C1 segment of cervical spinal cord (tissue), 14 donors: ENCODE measurements around the gene OPCML.

Experiments
- DNase-seq, 14 donors: peaks; one replicate each; lab custom pipeline; 2025; lab: John Stamatoyannopoulos, UW

OPCML gene

GRCh38 chr11:133180201-133180600 is 352.1 kb downstream of the OPCML start:
- no peak for DNase-seq

- DNase-seq: no peak
Measured at GRCh38 chr11:133176748-133177147, 355.6 kb downstream of the OPCML start.

- DNase-seq: no peak
Measured at GRCh38 chr11:133175103-133175502, 357.2 kb downstream of the OPCML start.

- no peak for DNase-seq
Measured at GRCh38 chr11:133173810-133174412, 358.4 kb downstream of the OPCML start.

GRCh38 chr11:133172349-133172748 is 360.0 kb downstream of the OPCML start:
- DNase-seq: no peak

- DNase-seq: no peak
Measured at GRCh38 chr11:133171374-133171773, 360.9 kb downstream of the OPCML start.

- DNase-seq: no peak
Measured at GRCh38 chr11:133168016-133168415, 364.3 kb downstream of the OPCML start.

GRCh38 chr11:133166662-133167061 is 365.6 kb downstream of the OPCML start:
- no peak for DNase-seq

GRCh38 chr11:133164986-133165385 is 367.3 kb downstream of the OPCML start:
- peak in 1 of 14 donors; percentile 66 for DNase-seq

- peak in 4 of 14 donors; percentile 1 to 37 (median 2) for DNase-seq
Measured at GRCh38 chr11:133163463-133164419, 368.6 kb downstream of the OPCML start.

- DNase-seq: no peak
Measured at GRCh38 chr11:133162227-133162626, 370.1 kb downstream of the OPCML start.

GRCh38 chr11:133160754-133161153 is 371.5 kb downstream of the OPCML start:
- no peak for DNase-seq

GRCh38 chr11:133156986-133157745 is 375.1 kb downstream of the OPCML start:
- no peak for DNase-seq

- DNase-seq: no peak
Measured at GRCh38 chr11:133154781-133155180, 377.5 kb downstream of the OPCML start.

- no peak for DNase-seq
Measured at GRCh38 chr11:133154076-133154475, 378.2 kb downstream of the OPCML start.

GRCh38 chr11:133153031-133153430 is 379.3 kb downstream of the OPCML start:
- no peak for DNase-seq

- DNase-seq: no peak
Measured at GRCh38 chr11:133149698-133150097, 382.6 kb downstream of the OPCML start.

- DNase-seq: no peak
Measured at GRCh38 chr11:133147625-133148024, 384.7 kb downstream of the OPCML start.

GRCh38 chr11:133146697-133147306 is 385.5 kb downstream of the OPCML start:
- DNase-seq: no peak

- no peak for DNase-seq
Measured at GRCh38 chr11:133137939-133138338, 394.4 kb downstream of the OPCML start.

- DNase-seq: no peak
Measured at GRCh38 chr11:133137270-133137669, 395.0 kb downstream of the OPCML start.

GRCh38 chr11:133136376-133136775 is 395.9 kb downstream of the OPCML start:
- DNase-seq: no peak
